ELR (cell line): Measurements from ENCODE around the gene PABPN1L.

Source experiments
- DNase-seq: peaks from one replicate; pipeline ENCODE4 v3.0.0-alpha.2; 2015; ENCODE audit warnings: low read depth

The PABPN1L gene

GRCh38 chr16:88848557-88848956 lies 17.9 kb downstream of the PABPN1L start:
- DNase-seq: no peak

- DNase-seq: no peak
Measured at GRCh38 chr16:88847654-88848053, 18.8 kb downstream of the PABPN1L start.

- peak; percentile 54 for DNase-seq
Measured at GRCh38 chr16:88846088-88846487, 20.4 kb downstream of the PABPN1L start.

GRCh38 chr16:88844419-88845036 lies 21.9 kb downstream of the PABPN1L start:
- DNase-seq: no peak

GRCh38 chr16:88843256-88843655 lies 23.2 kb downstream of the PABPN1L start:
- no peak for DNase-seq

GRCh38 chr16:88842806-88843205 lies 23.7 kb downstream of the PABPN1L start:
- no peak for DNase-seq

- DNase-seq: no peak
Measured at GRCh38 chr16:88842308-88842756, 24.1 kb downstream of the PABPN1L start.

- DNase-seq: no peak
Measured at GRCh38 chr16:88841521-88842307, 24.7 kb downstream of the PABPN1L start.

- DNase-seq: no peak
Measured at GRCh38 chr16:88840600-88841215, 25.8 kb downstream of the PABPN1L start.

- DNase-seq: no peak
Measured at GRCh38 chr16:88839745-88840599, 26.5 kb downstream of the PABPN1L start.

GRCh38 chr16:88839026-88839529 lies 27.4 kb downstream of the PABPN1L start:
- DNase-seq: no peak

GRCh38 chr16:88838566-88838965 lies 27.9 kb downstream of the PABPN1L start:
- no peak for DNase-seq

GRCh38 chr16:88837806-88838205 lies 28.7 kb downstream of the PABPN1L start:
- DNase-seq: no peak

- no peak for DNase-seq
Measured at GRCh38 chr16:88836791-88837190, 29.7 kb downstream of the PABPN1L start.

GRCh38 chr16:88835818-88836217 lies 30.6 kb downstream of the PABPN1L start:
- DNase-seq: no peak

GRCh38 chr16:88835383-88835782 lies 31.1 kb downstream of the PABPN1L start:
- DNase-seq: no peak

- DNase-seq: no peak
Measured at GRCh38 chr16:88834670-88835069, 31.8 kb downstream of the PABPN1L start.

GRCh38 chr16:88833086-88833485 lies 33.4 kb downstream of the PABPN1L start:
- DNase-seq: no peak

GRCh38 chr16:88831838-88832237 lies 34.6 kb downstream of the PABPN1L start:
- peak; percentile 40 for DNase-seq

GRCh38 chr16:88830783-88831182 lies 35.7 kb downstream of the PABPN1L start:
- no peak for DNase-seq

- DNase-seq: no peak
Measured at GRCh38 chr16:88830258-88830657, 36.2 kb downstream of the PABPN1L start.

- no peak for DNase-seq
Measured at GRCh38 chr16:88828711-88829110, 37.7 kb downstream of the PABPN1L start.
